AG10803 (cell line): Measurements from ENCODE around the gene COL25A1.

Experiments used
- DNase-seq: peaks from one replicate; pipeline ENCODE4 v3.0.0; 2010; ENCODE audit warnings: low read depth
- H3K4me3 ChIP-seq: 2 replicates; pipeline ENCODE4 v1.5.1; 2011; ENCODE audit warnings: mild to moderate bottlenecking, low read length, control low read depth
- CTCF ChIP-seq: conservative IDR thresholded peaks from 2 replicates; pipeline ENCODE4 v1.5.1; 2011; ENCODE audit warnings: mild to moderate bottlenecking, low read length, control low read depth, inconsistent platforms

COL25A1 gene

GRCh38 chr4:109012286-109012880 lies 290.1 kb downstream of the COL25A1 start:
- TF ChIP-seq CTCF: no peak
- no peak overlapping the region for H3K4me3 ChIP-seq
- DNase-seq: no peak

GRCh38 chr4:109011241-109012026 lies 291.0 kb downstream of the COL25A1 start:
- H3K4me3 ChIP-seq: no peak overlapping the region
- TF ChIP-seq CTCF: no peak
- DNase-seq: peak; percentile 48

- no peak for DNase-seq
- H3K4me3 ChIP-seq: no peak overlapping the region
- no peak for TF ChIP-seq CTCF
These were observed 291.9 kb downstream of the COL25A1 start for GRCh38 chr4:109010521-109010920.

GRCh38 chr4:109009909-109010308 lies 292.5 kb downstream of the COL25A1 start:
- no peak overlapping the region for H3K4me3 ChIP-seq
- TF ChIP-seq CTCF: no peak
- DNase-seq: peak; percentile 81

GRCh38 chr4:109007976-109008375 lies 294.5 kb downstream of the COL25A1 start:
- no peak for DNase-seq
- no peak for TF ChIP-seq CTCF
- no peak overlapping the region for H3K4me3 ChIP-seq

GRCh38 chr4:109005523-109005922 lies 296.9 kb downstream of the COL25A1 start:
- TF ChIP-seq CTCF: no peak
- no peak overlapping the region for H3K4me3 ChIP-seq
- DNase-seq: peak; percentile 27

- TF ChIP-seq CTCF: no peak
- no peak overlapping the region for H3K4me3 ChIP-seq
- DNase-seq: no peak
These were observed 298.0 kb downstream of the COL25A1 start for GRCh38 chr4:109004418-109004817.
